ENCODE results near the gene ATG4C.

The ATG4C gene

DNA sequence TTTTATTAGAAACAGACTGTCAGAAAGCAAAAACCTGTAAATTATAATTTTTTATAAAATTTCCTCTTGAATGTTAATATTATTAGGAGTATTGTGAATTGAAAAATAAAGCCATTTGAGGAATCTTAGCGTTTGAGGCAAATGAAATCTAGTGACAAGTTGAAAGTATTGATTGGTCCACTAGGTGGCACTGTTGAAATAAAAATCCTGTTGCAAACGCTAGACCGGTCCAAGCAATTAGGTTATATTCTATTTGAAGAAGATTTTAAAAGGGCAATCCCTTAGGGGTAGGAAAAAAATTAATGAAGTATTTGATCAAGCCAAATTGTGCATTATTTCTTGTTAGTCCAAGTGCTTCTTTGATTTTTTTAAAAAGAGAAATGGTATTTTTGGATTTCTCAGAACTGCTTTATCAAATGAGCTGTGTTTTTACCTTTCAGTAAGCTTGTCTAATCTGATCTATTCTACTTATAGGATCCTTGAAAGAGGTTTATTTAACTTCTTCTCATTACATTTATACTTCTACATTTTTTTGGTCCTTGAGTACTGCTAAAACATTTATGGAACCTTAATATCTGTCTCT is 57.7 kb downstream of the ATG4C start:
- DNase-seq, result peak; percentile 62

DNA sequence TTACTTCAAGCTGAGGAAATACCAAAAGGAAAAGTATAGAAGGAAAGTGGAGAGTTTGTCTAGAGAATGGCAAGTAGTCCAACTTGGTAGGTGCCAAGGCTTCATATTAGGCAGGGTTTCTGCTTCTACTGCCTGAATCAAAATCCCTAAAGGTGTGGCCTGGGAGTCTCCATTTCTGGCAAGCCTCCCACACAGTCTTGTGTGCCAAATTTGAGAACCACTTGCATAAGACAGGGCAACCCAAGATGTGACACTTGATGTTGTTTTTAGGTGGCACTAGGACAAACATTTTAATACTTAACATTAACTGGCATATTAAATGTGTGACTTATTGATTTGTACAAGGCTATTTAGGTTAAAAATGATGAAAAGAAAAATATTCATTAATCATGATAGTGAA is 60.1 kb downstream of the ATG4C start:
- no peak for DNase-seq

DNA sequence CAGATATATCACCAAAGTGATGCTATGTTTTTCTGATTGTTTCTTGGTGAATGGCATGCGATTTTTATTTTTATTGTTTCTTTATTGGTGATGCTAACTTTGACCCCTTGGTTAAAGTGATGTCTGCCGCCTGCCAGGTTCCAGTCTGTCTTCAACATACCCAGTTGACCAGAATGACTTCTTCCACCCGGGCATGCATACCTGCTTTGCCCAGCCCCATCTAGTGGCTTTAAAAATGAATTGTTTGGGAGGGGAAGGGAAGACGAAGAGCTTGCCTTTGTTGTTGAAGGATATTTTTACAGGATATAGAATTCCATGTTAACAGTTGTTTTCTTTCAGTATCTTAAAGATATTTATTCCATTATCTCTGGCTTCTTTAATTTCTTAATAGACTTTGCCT is 65.1 kb downstream of the ATG4C start:
- DNase-seq, result no peak

DNA sequence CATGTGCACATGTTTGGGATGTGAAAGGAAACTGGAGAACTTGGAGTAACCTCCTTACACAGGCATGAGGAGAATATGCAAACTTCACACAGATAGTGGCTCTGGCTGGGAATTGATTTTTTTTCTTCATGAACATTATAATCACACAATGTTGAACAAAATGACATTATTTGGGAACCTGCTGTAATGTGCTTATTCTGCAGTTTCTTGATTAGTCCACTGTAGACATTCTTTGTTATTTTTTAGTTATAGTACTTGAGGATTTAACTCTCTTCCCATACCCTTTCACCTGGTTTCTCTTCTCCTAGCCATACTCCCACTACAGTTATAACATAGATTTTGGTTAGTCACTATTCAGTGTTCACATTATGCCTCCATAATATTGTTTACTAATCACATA is 68.3 kb downstream of the ATG4C start:
- no peak for DNase-seq

DNA sequence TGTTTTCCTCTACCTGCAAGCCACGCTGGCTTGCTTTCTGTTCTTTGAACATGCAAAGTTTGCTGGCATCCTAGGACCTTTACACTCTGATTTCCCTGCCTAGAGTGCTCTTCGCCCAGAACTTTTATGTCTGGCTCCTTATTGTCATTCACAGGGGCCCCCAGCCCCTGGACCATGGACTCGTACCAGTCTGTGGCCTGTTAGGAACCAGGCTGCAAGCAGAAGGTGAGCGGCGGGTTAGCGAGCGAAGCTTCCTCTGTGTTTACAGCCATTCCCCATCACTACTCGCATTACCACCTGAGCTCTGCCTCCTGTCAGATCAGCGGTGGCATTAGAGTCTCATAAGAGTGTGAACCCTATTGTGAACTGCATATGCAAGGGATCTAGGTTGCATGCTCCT is 73.0 kb downstream of the ATG4C start:
- no peak for DNase-seq

DNA sequence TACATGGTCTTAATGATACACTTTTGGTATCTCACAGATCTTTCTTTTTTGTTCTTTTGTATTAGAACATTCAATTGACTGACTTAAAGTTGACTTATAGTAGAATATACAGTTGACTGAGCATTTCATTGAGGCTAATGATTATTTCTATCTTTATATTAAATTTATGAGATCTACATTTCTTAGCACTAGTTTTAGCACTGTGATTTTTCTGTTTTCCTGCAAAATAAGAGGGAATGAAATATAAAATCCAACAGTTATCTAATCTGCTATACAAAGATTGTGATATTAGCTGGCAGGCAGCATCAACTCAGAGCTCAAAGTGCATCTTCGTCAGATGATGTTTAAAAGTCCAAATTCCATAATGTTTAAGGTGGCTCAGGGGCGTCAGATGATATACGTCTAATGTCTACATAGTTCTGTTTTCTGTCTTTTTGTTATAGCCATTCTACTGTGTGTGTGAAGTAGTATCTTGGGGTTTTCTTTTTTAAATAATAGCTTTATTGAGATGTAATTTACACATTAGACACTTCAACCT is 85.4 kb downstream of the ATG4C start:
- no peak for DNase-seq

DNA sequence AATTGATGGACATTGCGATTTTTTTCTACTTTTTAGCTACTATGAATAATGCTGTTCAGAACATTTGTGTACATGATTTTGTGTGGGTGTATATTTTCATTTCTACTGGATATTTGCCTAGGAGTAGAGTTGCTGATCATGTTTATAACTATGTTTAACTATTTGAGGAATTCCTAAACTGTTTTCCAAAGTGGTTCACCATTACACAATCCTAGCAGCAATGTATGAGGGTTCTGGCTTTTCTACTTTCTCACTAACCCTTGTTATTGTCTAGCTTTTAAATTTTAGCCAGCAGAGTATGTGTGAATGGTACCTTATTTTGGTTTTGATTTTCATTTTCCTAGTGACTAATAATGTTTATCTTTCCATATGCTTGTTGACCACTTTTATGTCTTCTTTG is 86.2 kb downstream of the ATG4C start:
- DNase-seq, result no peak

DNA sequence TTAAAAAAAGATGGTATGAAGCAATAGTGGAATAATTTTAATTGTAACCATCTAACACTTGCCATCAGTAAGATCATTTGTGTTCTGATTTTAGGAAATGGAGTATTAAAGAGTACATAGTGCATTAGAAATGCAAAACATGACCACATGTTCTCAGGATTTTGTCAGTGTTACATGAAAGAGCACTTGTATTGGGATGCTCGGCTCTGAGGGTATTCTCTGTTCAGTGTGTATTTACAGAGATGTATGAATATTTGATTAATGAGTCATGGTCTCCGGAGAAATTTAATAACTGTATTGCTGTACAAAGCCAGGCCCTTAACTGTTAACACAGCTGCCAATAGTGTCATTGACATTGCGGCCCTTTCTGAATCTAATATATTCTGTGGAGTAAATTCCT is 91.7 kb downstream of the ATG4C start:
- DNase-seq, result no peak

DNA sequence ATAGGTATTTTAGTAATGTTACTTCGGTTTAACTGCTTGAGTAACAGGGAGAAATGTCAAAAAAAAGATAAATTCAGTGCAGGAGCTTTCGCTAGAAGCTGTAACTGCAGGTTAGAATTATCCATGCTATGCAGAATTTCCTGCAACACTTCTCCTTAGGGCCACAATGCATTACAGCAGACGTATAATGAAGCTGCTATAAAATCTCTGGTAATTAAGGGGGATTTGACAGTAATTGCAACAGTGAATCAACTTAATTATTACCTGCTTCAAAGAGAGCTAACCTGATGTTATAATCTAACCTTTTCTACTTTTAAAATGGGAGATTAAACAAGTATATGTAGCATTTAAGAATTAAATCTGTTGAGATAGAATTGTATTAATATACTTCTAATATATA is 92.6 kb downstream of the ATG4C start:
- no peak for DNase-seq

DNA sequence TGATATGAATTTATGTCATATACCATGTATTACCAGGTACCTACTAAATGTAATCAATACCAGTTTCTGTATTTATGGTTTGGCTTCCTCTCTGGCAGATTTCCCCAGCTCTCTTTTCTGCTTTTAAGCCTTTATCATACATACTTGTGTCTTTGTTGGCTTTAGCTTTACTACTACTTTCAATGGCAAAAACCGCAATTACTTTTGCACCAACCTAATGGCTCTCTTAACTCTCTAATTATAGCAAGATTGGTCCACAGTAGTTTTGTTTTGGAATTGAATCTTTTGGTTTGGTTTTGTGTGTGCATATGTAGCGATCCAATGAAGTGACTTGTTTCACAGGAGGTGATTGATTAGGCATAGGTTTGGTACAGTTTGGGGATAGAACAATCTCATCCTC is 93.6 kb downstream of the ATG4C start:
- no peak for DNase-seq

DNA sequence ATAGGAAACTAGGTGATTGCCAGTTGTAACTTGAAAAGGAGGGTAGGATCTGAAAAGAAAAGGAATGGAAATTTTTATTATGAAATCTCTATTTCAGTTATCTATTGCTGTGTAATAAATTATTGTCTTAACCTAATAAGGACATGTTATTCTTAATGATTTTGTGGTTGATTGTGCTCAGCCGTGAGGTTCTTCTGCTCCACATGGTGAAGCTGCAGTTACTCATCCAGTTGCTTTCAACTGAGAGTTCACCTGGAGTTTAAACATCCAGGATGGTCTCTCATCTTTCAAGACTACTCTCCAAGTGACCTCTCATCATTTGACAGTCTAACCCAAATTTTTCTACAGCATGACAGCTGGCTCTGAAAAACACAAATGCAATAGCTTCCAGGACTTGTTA is 96.0 kb downstream of the ATG4C start:
- no peak for DNase-seq

DNA sequence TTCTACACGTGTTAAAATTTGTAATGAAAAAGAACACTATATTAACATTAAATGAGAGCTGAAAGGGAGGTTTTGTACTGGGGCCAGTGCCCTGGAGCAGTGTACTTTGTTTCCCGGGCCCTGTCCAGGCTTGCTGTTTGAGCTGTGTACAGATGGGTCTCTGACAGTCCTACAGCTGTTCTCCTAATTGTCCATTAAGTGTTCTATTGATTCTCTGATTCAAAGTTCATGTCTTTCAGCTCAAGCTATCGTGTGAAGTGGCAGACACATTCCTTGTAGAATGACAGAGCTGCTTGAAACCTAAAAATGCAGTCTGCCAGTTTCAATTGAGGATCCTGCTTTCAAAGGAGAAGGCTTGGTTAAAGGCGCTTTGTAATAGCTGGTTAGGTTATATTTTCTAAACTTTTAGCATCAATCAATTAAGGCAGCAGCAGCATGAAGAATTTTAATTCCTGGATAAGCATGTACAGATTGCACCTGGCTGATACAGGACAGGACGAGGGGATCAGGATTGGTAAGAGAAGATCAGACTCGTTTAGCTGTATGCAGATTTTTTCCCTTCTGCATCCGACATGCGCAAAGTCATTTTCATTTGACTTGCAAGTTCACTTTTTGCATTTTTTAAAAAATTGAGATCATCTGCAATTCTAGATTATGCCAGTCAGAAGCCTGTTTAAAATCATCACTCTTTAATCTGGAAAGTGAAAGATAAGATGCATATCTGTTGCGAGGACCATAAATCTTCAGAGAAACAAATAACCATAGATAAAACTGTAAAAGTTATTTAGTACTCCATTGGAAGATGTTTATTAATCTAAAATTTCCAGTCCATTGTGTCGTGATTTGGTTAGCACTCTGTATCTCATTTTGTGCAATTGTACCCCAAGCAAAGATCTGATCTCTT is 98.5 kb downstream of the ATG4C start:
- DNase-seq, result no peak

DNA sequence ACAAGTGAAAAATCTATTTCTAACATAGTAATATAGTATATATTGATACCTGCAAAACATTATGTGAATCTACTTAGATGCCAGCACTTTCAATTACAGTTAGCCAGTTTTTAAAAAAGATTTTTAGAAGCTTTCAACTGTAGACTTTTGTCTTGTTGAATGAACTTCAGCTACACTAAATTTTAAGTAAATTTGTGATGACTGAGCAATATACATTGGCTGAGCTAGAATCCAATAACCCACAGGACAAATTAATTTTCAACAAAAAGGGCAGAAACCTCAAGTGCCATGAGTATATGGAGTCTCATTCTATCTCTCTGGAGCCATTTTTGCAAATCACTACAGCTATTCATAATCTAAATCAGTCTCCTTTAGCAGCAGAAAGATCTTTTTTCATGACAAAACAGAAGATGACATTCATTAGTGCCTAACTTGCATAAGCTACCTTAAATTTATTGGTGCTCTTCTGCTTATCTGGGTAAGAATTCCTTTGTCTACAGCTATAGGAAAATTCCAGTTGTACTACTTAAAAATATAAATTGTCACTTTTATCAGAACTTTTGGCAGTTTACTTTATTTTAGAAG is 100.3 kb downstream of the ATG4C start:
- DNase-seq, result no peak

DNA sequence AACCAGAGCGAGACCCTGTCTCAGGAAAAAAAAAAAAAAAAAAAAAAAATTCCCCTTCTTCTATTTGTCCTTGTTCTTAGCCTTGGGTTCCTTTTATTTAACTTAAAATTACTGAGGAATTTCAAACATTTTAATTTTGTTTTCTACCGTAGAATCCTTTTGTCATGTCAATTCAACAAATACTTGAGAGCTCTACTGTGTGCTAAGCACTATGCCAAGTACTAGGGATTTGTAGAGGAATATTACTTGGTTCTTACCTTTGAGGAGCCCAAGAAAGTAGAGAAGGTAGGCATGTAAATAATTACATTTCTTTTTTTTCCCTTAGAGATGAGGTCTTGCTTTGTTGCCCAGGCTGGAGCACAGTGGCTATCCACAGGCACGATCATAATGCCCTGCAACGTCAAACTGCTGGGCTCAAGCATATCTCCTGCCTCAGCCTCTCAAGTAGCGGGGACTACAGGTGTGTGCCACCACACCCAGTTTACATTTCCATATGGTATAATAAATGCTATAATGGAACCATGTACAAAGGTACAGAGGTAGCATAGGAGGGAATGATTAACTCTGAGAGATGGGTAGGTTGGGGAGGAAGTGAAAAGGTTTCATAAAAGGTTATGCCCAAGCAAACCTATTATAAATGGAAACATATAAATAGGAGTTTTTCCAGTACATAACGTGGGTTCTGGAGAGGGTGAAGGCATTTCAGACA is 104.0 kb downstream of the ATG4C start:
- no peak for DNase-seq

DNA sequence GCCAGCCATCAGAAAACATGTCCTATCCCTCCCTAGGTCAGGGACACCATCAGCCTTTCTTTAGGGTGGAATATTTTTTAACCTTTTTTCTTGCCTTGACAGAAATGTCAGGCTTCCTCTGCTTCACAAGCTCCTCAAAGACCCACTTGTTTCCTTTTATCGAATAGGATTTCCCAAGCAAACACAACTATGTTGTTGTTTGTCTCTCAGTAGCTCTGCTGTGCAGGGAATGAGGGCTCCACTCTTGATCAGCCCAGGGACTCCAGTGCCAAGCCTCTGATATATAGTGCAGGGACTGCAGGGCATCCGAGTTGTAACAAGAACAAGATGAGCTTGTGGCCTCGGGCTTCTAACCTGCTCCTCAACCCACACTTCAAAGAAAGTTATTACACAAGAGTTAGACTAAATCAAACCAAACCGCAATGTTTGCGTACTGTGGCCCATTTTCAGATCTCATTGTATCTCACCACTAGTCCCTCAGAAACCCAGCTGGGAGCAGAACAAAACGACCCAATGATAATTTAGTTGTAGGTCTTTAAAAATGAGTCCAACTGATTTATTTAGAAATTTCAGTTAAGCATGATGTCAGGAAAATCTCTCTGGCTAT is 108.1 kb downstream of the ATG4C start:
- DNase-seq, result no peak

DNA sequence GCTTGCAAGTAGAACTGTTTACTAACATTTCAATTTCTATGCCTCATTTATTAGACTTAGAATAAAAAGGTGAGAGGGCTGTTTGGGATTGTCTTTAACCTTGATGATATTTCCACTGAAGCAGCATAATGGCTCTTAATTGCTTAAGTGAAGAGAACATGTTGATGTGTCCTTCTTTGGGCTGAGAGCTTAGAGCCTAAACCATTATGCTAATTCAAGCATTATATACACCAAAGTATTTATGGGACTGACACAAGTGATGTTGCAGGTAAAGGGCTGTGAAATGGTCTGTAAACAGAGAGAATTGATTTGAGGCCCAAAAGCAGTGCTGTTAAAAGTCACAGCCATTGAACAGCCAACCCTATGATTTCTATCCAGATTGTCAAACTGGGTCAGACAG is 113.9 kb downstream of the ATG4C start:
- DNase-seq, result no peak

DNA sequence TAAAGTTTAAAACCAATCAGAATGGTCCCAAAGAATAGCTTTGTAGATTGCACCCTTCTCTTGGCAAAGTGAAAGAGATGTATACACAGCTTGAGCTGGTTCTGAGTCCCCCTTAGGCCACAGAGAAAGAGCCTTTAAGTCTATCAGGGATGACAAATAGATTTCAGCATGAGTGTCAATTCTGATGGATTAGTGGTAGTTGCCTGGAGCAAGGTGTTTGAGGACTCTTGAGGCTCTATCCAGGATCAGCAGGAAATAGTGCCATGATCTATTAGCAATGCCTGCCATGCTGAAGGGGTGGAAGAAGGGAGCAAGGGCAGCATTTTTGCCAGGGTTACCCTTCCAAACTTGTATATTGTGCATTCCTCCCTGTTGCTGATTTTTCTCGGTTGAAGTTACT is 116.6 kb downstream of the ATG4C start:
- DNase-seq, result no peak

DNA sequence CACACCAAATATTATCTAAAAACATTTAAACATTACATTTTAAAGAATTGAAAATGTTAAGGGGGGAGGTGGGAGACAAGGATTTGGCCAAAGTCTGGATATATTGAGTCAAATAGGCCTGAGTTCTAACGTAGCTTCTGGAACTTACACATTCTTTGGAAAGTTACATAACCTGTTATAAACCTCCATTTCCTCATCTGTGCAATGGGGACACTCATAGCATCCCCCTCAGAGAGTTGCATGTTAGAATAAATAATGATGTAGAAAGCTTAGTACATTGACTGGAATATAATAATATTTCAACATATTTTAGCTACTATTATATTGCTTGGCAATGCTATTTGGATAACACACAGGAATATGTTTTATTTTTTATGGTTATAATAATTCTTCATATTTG is 117.7 kb downstream of the ATG4C start:
- DNase-seq, result no peak

DNA sequence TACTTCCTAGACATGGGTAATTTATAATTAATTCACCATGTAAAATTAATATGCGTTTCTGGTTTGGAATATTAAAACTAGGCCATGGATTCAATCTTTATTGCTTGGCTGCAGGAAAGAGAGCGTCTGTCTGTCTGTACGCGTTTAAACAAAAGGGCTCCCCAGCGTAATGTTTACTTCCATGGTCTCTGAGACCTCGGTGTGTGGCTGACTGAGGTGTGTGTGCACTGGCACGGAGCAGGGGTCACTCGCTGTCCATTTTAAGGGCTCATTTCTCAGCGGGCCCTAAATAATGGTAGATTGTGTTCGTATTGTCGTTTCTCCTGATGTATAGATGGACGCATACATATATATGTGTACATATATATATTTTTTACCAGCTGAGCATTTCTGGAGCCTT is 119.6 kb downstream of the ATG4C start:
- DNase-seq, result no peak

DNA sequence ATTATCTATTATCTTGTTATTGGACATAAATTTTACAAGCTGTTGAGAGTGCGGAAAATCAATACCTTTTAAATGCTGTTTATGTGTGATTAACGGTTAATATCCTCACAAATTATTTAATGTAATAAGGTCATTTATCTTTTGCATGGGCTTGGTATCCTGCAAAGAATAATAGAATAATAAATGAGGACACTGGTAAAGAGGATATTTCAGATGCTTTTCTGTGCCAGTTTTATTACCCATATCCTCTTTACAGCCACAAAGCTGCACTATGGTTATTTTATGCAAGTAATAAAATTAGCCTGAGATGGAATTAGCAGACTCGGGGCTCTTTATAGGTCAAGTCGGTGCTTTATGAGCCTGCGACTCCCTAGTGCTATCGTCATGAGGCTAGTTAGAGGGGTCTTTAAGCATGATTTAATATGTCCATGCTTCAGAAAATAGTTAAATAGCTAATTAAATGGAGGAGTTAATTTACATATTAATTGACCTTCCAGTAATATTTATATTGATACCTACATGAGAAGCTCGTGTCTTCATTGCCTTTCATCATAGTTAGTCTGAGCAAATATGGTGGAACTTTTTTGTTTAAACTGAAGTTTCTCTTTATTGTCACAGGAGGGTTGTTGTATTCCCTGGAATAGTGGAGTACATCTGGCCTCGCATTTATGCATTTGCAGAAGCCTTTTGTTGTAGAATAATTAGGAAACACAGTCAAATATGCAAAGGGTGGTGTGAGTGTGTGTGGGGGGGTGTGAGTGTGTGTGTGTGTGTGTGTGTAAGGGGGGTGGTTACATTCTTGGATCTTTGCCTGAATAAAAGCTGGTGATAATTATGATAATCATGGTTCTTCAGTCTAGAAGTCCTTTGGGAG is 120.3 kb downstream of the ATG4C start:
- no peak for DNase-seq

DNA sequence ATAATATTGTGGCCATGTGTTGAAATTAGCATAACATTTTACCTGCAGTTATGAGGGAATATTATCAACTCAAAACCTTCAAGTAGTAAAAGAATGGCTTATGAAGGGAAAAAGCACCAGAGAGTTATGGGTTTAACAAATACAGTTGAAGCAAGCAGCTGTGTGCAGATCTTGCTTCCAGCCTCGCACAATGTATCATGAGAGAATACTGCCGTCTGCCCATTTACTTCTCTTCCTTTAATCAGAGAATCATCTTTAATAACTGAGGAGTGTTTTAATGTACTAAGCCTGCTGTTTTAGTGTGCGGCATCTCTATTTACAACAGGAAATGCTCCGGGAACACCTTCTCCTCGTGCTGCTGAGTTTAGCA is 120.9 kb downstream of the ATG4C start:
- DNase-seq, result no peak

DNA sequence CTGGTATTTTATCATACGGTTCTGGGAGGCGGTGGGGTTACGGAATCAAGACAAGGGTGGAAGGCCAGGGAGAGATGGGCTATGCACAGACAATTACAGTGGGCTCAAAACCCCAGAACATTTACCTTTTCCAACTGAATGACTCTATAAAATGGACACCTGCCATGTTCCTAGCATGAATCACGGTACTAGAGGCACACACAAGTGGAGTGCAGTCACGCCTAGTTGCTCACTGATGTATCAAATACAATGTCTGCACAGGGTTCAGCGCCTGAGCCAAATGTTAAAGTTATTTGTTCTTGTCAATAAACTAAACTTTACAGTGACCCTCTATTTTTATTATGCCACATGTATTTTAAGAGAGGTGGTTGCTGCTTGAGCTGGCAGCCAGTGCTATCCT is 121.4 kb downstream of the ATG4C start:
- DNase-seq, result no peak
